HCT116 (cell line): Measurements from ENCODE around the gene EVI5. TPM values are rescaled to one million over a fixed set of nuclear protein-coding genes. Genes with fewer than 3 reads are reported as not detected.

Experiments used
- ATAC-seq: fragments of 200-7000 bp; cut with Tn5 transposase; 2 replicates; pipeline ENCODE4 v1.9.1; 2020; ENCODE audit warnings: mild to moderate bottlenecking, moderate library complexity
- BruUV-seq: library from RNA; stranded (reverse); fragments of 400-500 nt; replicated peaks from 2 replicates; lab custom pipeline; 2021; lab: Mats Ljungman, UMichigan
- CTCF ChIA-PET: fragments of 300-600 bp; sonication (Branson Sonifier 250); formaldehyde crosslinking; loops from one replicate; lab custom pipeline; 2021; ENCODE audit warnings: antibody characterized with exemption; lab: Charles Lee
- POLR2A ChIA-PET: fragments of 300-600, 350-600 bp; sonication (Branson Sonifier 250); formaldehyde crosslinking; loops from one replicate; lab custom pipeline; 2021; ENCODE audit warnings: antibody characterized with exemption; lab: Charles Lee
- RAD21 ChIA-PET, 2 experiments: fragments of 300-600 bp; sonication (Branson Sonifier 250); formaldehyde crosslinking; loops; one replicate each; lab custom pipeline; 2023; ENCODE audit warnings: low total read pairs in 2 of 2; ENCODE audit not compliant: uncharacterized antibody in 2 of 2, unreplicated experiment in 2 of 2, low non-redundant PET in 1 of 2; lab: Charles Lee
- DNase-seq: peaks from one replicate; pipeline ENCODE4 v3.0.0-alpha.2; 2010; ENCODE audit warnings: low read depth, low spot score
- H2AFZ ChIP-seq: fragments of 200-600 bp; shearing (Covaris generic), sonication (generic); 2 replicates; pipeline ENCODE4 v1.6.1; 2017; ENCODE audit warnings: low read depth, mixed run types, mixed read lengths, antibody characterized with exemption, low read length; ENCODE audit not compliant: poor library complexity, severe bottlenecking
- H3K27ac ChIP-seq: 2 replicates; pipeline ENCODE4 v1.5.1; 2012; ENCODE audit warnings: low read depth, low read length
- H3K27me3 ChIP-seq: fragments of 200-600 bp; sonication (generic); 2 replicates; pipeline ENCODE4 v1.6.1; 2016; ENCODE audit warnings: mixed run types, low read length, mixed read lengths; ENCODE audit not compliant: insufficient read depth
- H3K36me3 ChIP-seq, 2 experiments: fragments of 200-500 bp in 1 of 2; fragments of 200-600 bp in 1 of 2; sonication (Bioruptor generic) in 1 of 2; sonication (generic) in 1 of 2; 2 replicates each; pipeline versions ENCODE4 v1.5.1 to v1.6.1; 2014 to 2016; ENCODE audit warnings: low read length in 2 of 2, inconsistent platforms in 1 of 2, mixed read lengths in 1 of 2, mixed run types in 1 of 2; ENCODE audit not compliant: insufficient read depth in 2 of 2, control insufficient read depth in 1 of 2
- H3K4me1 ChIP-seq, 2 experiments: fragments of 200-600 bp in 1 of 2; sonication (generic) in 1 of 2; 2 replicates each; pipeline versions ENCODE4 v1.5.1 to v1.6.1; 2012 to 2017; ENCODE audit warnings: low read length in 2 of 2, inconsistent platforms in 1 of 2, mild to moderate bottlenecking in 1 of 2, mixed read lengths in 1 of 2, mixed run types in 1 of 2, moderate library complexity in 1 of 2; ENCODE audit not compliant: insufficient read depth in 2 of 2, control insufficient read depth in 1 of 2
- H3K4me2 ChIP-seq: fragments of 200-600 bp; sonication (generic); 2 replicates; pipeline ENCODE4 v1.6.1; 2017; ENCODE audit warnings: mixed run types, low read length, mixed read lengths
- H3K4me3 ChIP-seq, 2 experiments: fragments of 200-600 bp in 1 of 2; sonication (generic) in 1 of 2; replicated peaks in 1 of 2; 2 replicates each; pipeline ENCODE4 v1.5.1; 2011 to 2016; ENCODE audit warnings: low read length in 2 of 2, control low read depth in 1 of 2, low read depth in 1 of 2, mild to moderate bottlenecking in 1 of 2, mixed read lengths in 1 of 2, mixed run types in 1 of 2
- H3K79me2 ChIP-seq: fragments of 200-600 bp; sonication (generic); 2 replicates; pipeline ENCODE4 v1.6.1; 2017; ENCODE audit warnings: mild to moderate bottlenecking, mixed run types, low read length, moderate library complexity, mixed read lengths; ENCODE audit not compliant: insufficient read depth
- H3K9ac ChIP-seq: fragments of 200-600 bp; sonication (generic); 2 replicates; pipeline ENCODE4 v1.6.1; 2016; ENCODE audit warnings: low read length, mixed read lengths
- H3K9me2 ChIP-seq: fragments of 200-600 bp; sonication (generic), shearing (Covaris generic); 2 replicates; pipeline ENCODE4 v1.6.1; 2017; ENCODE audit warnings: mixed run types, mild to moderate bottlenecking, moderate library complexity; ENCODE audit not compliant: insufficient read depth
- H3K9me3 ChIP-seq, 2 experiments: fragments of 200-500 bp in 1 of 2; fragments of 200-600 bp in 1 of 2; sonication (Bioruptor generic) in 1 of 2; sonication (generic) in 1 of 2; 2 replicates each; pipeline ENCODE4 v1.6.1; 2014 to 2017; ENCODE audit warnings: low read length in 2 of 2, mixed read lengths in 2 of 2, inconsistent platforms in 1 of 2, low read depth in 1 of 2, mild to moderate bottlenecking in 1 of 2, mixed run types in 1 of 2, moderate library complexity in 1 of 2; ENCODE audit not compliant: control insufficient read depth in 1 of 2, insufficient read depth in 1 of 2
- H4K20me1 ChIP-seq: fragments of 200-600 bp; sonication (generic), shearing (Covaris generic); 2 replicates; pipeline ENCODE4 v1.6.1; 2017; ENCODE audit warnings: mixed run types, mild to moderate bottlenecking, moderate library complexity; ENCODE audit not compliant: insufficient read depth
- CBX3 ChIP-seq: IDR thresholded peaks from 2 replicates; pipeline ENCODE4 v1.6.1; 2012; ENCODE audit warnings: low read depth
- FOSL1 ChIP-seq: IDR thresholded peaks from 2 replicates; pipeline ENCODE4 v1.6.1; 2012; ENCODE audit warnings: low read depth
- SIN3A ChIP-seq: IDR thresholded peaks from 2 replicates; pipeline ENCODE4 v1.6.1; 2012; ENCODE audit warnings: low read depth
- SP1 ChIP-seq: IDR thresholded peaks from 2 replicates; pipeline ENCODE4 v1.6.1; 2012; ENCODE audit warnings: low read depth
- TCF7L2 ChIP-seq: IDR thresholded peaks from 2 replicates; pipeline ENCODE4 v1.7.0; 2011; ENCODE audit warnings: borderline replicate concordance, inconsistent platforms; ENCODE audit not compliant: insufficient read depth, insufficient read length; ENCODE audit errors: extremely low read depth
- intact Hi-C: fragments of 100-400 bp; cut with micrococcal nuclease; formaldehyde crosslinking; loops from 2 replicates; pipeline ENCODE4 v1.10.0; 2022
- total RNA-seq: library from RNA; stranded (reverse); gene quantifications from one replicate; pipeline ENCODE4 v1.2.1, GENCODE V29; 2021; ENCODE audit not compliant: unreplicated experiment
- TF ChIP-seq, protein P1 (sequence below), 3 experiments: fragments of 200-600 bp in 1 of 3; sonication (generic) in 1 of 3; IDR thresholded peaks in 2 of 3; conservative IDR thresholded peaks in 1 of 3; 2 replicates each; pipeline ENCODE4 v1.5.1; 2012 to 2017; ENCODE audit warnings: low read depth in 2 of 3, low read length in 2 of 3, antibody characterized with exemption in 1 of 3, borderline replicate concordance in 1 of 3, control low read depth in 1 of 3, mild to moderate bottlenecking in 1 of 3, mixed read lengths in 1 of 3, mixed run types in 1 of 3, moderate library complexity in 1 of 3; ENCODE audit not compliant: insufficient read depth in 1 of 3

The EVI5 gene
- total RNA-seq, 1 experiment from 2014 or later = 21.8 TPM

DNA sequence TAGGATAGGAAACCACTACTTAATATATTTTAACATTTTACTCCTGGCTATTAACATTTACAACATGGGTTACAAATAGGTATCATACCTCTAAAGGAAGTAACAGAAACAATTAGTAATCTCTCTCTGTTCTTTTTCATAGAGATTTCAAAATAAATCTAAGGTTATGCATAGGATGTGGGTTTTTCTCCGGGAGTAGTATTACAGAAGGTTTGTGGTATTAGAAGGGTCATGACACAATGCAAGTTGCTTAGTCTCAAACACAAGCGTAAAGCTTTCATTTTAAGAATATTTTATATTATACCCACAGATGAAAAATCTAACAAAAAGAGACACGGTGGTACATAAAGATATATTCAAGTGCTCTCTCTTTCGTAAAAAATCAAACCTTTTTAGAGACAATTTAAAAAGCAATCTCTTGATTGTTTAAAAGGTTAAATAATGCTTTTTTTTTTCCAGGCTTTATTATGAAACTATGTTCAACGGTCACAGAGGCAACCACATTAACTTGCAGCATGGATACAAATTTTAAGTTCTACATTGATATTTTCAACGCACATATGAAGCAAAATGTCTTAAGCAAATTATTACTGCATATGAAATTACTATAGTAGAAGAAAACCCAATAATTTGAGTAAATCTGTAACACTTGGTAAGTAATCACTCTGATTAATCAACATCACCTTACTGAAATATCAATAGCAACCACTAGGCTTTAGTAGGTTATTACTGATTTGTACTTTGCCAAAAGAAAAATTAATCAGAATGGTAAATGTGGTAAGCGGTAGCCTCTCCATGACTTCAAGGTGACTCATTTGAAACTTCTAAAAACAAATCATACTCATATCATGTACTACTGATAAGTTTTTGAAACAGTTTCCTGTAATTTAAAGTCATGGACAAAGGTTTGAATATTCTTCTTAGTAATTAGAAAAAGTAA lies 200.8 kb downstream of the EVI5 start:
- H3K4me1 ChIP-seq = peaks cover 0 to 8% of the 10 kb centered on the region in 2 experiments; a peak in 2 of 4 replicates
- intact Hi-C loops = no loop called here
- no peak for DNase-seq
- TF ChIP-seq CBX3 = no peak
- TF ChIP-seq TCF7L2 = no peak
- no peak for TF ChIP-seq SIN3A
- 0 out of 2 replicates have a peak, but pooled peaks have one; percentile 10 for TF ChIP-seq FOSL1
- TF ChIP-seq, protein P1, sequence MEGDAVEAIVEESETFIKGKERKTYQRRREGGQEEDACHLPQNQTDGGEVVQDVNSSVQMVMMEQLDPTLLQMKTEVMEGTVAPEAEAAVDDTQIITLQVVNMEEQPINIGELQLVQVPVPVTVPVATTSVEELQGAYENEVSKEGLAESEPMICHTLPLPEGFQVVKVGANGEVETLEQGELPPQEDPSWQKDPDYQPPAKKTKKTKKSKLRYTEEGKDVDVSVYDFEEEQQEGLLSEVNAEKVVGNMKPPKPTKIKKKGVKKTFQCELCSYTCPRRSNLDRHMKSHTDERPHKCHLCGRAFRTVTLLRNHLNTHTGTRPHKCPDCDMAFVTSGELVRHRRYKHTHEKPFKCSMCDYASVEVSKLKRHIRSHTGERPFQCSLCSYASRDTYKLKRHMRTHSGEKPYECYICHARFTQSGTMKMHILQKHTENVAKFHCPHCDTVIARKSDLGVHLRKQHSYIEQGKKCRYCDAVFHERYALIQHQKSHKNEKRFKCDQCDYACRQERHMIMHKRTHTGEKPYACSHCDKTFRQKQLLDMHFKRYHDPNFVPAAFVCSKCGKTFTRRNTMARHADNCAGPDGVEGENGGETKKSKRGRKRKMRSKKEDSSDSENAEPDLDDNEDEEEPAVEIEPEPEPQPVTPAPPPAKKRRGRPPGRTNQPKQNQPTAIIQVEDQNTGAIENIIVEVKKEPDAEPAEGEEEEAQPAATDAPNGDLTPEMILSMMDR (IDR thresholded peaks at IDR 0.05 in 2 of 3, conservative IDR thresholded peaks at IDR 0.05 in 1 of 3; ENCODE audit: borderline replicate concordance in 1 of 3, insufficient read depth in 1 of 3, low read depth in 2 of 3, low read length in 2 of 3) = 0 out of 6 replicates have a peak, but pooled peaks of 1 of the 3 experiments have one; percentile 17
- TF ChIP-seq SP1 = no peak
- TF ChIP-seq, all 23 proteins: peak for 2
- ChIA-PET CTCF (no interaction called here), POLR2A (no interaction called here), RAD21 (no interaction called here)
- no TSS peak for BruUV-seq
- no peak overlapping the region; the same call in 1 of the 2 replicates for H3K4me2 ChIP-seq
- no peaks in the 10 kb centered on the region for H3K9me2 ChIP-seq
- no peak overlapping the region for H2AFZ ChIP-seq
- no peaks in the 10 kb centered on the region for H3K9me3 ChIP-seq
- no peaks in the 10 kb centered on the region for H3K27me3 ChIP-seq
- no peaks in the 10 kb centered on the region; the same call in 1 of the 2 replicates for H4K20me1 ChIP-seq
- no peak overlapping the region for H3K27ac ChIP-seq
- no peaks in the 10 kb centered on the region for H3K79me2 ChIP-seq
- no peak overlapping the region for H3K9ac ChIP-seq
- H3K4me3 ChIP-seq = no peak overlapping the region
- no peak for ATAC-seq
- H3K36me3 ChIP-seq = no peaks in the 10 kb centered on the region
